Duodenal mucosa (tissue), 2 donors: ENCODE results near the gene METTL25B.

Experiments used
- H3K27ac ChIP-seq: one replicate; pipeline ENCODE4 v1.7.0; 2013; ENCODE audit warnings: low read depth, low read length
- H3K27me3 ChIP-seq, 2 donors: one replicate each; pipeline ENCODE4 v1.7.0; 2013; ENCODE audit warnings: low read length in 2 of 2, control low read depth in 1 of 2; ENCODE audit not compliant: insufficient read depth in 2 of 2, control insufficient read depth in 1 of 2
- H3K36me3 ChIP-seq, 2 donors: one replicate each; pipeline ENCODE4 v1.7.0; 2013; ENCODE audit warnings: low read length in 2 of 2, control low read depth in 1 of 2; ENCODE audit not compliant: insufficient read depth in 2 of 2, control insufficient read depth in 1 of 2
- H3K4me1 ChIP-seq, 2 donors: one replicate each; pipeline ENCODE4 v1.7.0; 2013; ENCODE audit warnings: low read length in 2 of 2, control low read depth in 1 of 2; ENCODE audit not compliant: insufficient read depth in 2 of 2, control insufficient read depth in 1 of 2
- H3K4me3 ChIP-seq, 2 donors: one replicate each; pipeline ENCODE4 v1.7.0; 2013; ENCODE audit warnings: low read length in 2 of 2, low read depth in 1 of 2
- H3K9ac ChIP-seq, 2 donors: one replicate each; pipeline ENCODE4 v1.7.0; 2013; ENCODE audit warnings: low read length in 2 of 2, low read depth in 1 of 2
- H3K9me3 ChIP-seq, 2 donors: one replicate each; pipeline ENCODE4 v1.7.0; 2013; ENCODE audit warnings: low read length in 2 of 2, control low read depth in 1 of 2; ENCODE audit not compliant: control insufficient read depth in 1 of 2

The METTL25B gene

DNA sequence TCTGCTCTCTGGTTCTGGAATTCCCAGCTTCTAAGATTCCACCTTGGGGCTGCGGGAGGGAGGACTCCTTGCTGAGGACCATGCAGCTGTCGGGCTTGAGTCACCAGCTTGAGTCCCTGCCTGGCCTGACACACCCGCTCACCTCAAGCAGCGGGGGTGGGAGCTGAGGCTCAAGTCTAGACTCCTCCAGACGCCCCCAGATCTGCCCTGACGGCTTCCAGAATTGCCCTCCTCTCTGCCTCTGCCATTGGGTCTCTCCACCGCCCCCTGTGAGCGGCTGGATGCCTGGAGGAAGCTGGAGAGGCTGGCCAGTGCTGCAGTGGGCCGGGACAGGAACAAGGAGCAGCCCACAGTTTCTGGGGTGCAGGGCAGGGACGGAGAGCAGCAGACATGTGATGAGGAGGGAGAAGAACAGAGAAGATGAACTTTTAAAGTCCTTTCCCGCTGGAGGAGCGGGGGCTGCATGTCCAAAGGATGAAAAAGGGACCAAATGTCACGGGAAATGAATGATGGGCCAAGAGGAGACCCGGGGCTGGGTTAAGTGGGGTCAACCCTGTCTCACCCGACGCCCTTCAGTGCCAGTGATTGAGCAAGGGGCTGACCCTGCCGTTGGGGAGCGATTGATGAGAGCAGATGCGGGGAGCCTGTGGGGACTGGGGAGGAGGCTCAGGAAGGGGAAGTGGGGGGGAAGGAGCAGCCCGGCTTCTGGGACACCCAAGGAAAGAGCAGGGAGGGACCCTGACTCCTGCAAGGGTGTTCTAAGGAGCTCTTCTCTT is 36.4 kb upstream of the METTL25B start:
- no peak overlapping the region for H3K4me3 ChIP-seq
- peaks cover 16 to 38% of the 10 kb centered on the region in 2 donors for H3K27me3 ChIP-seq
- no peaks in the 10 kb centered on the region for H3K36me3 ChIP-seq
- no peaks in the 10 kb centered on the region for H3K9me3 ChIP-seq
- no peak overlapping the region for H3K27ac ChIP-seq
- H3K4me1 ChIP-seq, result peaks cover 30 to 39% of the 10 kb centered on the region in 2 donors
- no peak overlapping the region for H3K9ac ChIP-seq

DNA sequence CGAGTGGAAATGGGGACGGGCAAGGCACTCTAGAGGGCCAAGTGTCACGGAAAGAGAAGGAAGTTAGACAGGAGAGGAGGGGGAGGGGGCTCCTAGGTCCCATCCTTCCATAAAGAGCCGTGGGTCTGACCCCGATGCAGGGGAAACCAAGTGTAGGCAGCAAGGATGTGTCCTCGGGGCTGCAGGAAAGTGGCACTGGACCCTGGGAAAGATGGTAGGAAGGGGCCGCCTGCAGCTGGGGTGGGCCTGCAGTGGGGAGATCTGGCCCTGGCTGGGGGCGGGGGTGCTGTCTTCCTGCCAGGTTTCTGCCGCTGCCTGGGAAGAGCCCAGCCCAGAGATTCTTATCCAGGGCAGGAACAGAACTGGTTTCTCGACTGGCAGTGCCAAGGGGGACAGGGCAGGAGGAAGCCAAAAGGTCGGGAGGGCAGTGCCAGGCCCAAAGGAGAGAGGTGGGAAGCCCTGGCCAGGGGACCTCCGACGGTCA is 35.8 kb upstream of the METTL25B start:
- no peaks in the 10 kb centered on the region for H3K9me3 ChIP-seq
- H3K9ac ChIP-seq, result no peak overlapping the region
- peaks cover 30 to 39% of the 10 kb centered on the region in 2 donors for H3K4me1 ChIP-seq
- H3K27ac ChIP-seq, result no peak overlapping the region
- peaks cover 16 to 38% of the 10 kb centered on the region in 2 donors for H3K27me3 ChIP-seq
- H3K36me3 ChIP-seq, result no peaks in the 10 kb centered on the region
- H3K4me3 ChIP-seq, result no peak overlapping the region

DNA sequence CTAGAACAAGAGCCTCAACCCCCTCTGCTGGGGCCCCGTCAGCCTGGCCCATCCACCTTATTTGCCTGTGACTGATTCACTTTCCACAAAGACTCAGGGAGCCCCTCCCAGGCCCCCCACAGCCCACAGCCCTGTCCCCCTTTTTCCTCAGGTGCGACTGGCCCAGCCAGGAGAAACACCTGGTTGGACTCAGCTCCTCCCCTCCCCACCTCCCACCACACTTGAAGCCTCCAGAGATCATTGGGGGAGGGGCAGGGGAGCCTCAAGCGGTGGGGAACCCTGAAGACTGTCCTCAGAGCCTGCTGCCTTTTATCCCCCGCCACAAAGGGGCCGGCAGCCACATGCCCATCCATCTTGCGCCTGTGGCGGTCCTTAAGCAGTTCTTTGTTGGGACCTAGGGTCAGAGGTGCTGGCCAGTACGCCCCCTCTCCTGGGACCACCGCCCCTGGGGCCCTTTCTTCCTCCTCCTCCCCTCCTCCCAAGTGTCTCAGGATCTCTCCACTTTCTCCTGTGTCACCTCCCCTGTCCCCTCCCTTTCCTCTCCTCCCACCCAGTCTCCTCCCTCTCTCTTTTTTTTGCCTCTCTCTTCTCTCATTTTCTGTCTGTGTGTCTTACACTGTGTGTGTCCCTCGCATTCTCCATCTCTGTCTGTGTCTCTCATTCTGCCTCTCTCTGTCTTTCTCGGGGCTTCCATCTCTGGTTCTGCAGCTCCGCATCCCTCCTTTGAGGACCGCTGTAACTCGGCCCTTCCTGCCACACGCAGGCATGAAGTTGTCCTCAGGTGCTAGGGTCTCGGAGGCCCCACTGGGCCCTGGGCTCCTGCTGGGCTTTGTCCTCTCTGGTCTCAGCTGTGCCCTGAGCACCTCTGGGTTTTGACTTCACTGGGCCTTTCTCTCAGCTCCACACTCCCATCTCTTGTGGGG is 35.1 kb upstream of the METTL25B start:
- H3K27me3 ChIP-seq, result peaks cover 16 to 38% of the 10 kb centered on the region in 2 donors
- H3K27ac ChIP-seq, result no peak overlapping the region
- no peaks in the 10 kb centered on the region for H3K9me3 ChIP-seq
- H3K4me3 ChIP-seq, result no peak overlapping the region
- no peaks in the 10 kb centered on the region for H3K36me3 ChIP-seq
- H3K4me1 ChIP-seq, result peaks cover 30 to 39% of the 10 kb centered on the region in 2 donors
- H3K9ac ChIP-seq, result no peak overlapping the region

DNA sequence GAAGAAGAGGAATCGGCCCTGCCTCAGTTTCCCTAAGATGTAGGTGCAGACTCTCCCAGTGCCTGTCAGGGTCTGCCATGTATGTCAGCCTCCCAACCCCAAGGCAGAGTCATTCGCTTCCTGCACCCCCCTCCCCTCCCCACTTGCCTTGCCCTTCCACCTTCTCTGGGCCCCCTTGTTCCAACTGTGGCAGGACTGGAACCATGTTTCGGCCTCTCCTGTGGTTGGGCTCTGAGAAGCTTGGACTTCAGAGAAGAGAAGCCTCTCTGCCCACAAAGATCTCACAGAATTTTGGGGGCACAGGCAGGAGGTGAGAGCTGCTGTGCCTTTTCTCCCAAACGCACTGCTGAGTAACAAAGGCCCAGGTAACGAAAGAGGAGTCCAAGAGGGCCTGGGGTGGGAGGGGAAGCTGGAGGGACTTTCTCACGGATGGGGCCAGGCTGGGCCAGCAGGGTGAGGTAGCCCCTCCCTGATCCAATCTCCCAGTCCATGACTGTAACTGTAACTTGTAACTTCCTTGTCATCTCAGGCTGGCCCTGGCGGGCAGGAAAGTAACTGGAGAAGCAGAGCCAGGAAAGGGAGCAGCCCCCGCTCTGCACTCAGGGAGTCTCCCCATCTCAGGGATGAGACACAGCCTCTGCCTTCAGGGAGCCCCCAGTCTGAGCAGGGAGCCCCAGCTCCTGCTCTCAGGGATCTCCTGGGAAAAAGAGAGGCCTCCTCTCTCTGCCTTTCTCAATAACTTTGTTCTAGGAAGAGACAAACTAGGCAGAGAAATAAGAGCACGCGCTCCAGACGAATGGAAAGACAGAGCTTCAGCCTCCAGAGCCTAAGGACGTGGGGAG is 34.2 kb upstream of the METTL25B start:
- no peak overlapping the region for H3K27ac ChIP-seq
- H3K27me3 ChIP-seq, result peaks cover 16 to 33% of the 10 kb centered on the region in 2 donors

DNA sequence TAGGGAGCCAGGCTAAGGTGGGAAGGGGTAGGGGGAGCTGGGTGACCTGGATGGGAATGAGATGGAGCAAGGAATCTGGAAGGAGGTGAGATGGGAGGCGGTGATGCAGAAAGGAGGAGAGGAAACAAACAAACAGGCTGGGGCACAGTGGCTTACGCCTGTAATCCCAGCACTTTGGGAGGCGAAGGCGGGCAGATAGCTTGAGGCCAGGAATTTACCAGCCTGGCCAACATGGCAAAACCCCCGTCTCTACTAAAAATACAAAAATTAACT is 33.6 kb upstream of the METTL25B start:
- no peaks in the 10 kb centered on the region for H3K9me3 ChIP-seq
- no peak overlapping the region for H3K9ac ChIP-seq
- H3K36me3 ChIP-seq, result no peaks in the 10 kb centered on the region
- H3K4me1 ChIP-seq, result peaks cover 27 to 36% of the 10 kb centered on the region in 2 donors
- peaks cover 16 to 29% of the 10 kb centered on the region in 2 donors for H3K27me3 ChIP-seq
- no peak overlapping the region for H3K4me3 ChIP-seq
- H3K27ac ChIP-seq, result no peak overlapping the region

More for the DNA sequence above, 34.2 kb upstream of the METTL25B start:
- Histone ChIP-seq H3K36me3 (no peaks in the 10 kb centered on the region), H3K9me3 (no peaks in the 10 kb centered on the region), H3K4me3 (no peak overlapping the region), H3K4me1 (peaks cover 30 to 39% of the 10 kb centered on the region in 2 donors), H3K9ac (no peak overlapping the region)

DNA sequence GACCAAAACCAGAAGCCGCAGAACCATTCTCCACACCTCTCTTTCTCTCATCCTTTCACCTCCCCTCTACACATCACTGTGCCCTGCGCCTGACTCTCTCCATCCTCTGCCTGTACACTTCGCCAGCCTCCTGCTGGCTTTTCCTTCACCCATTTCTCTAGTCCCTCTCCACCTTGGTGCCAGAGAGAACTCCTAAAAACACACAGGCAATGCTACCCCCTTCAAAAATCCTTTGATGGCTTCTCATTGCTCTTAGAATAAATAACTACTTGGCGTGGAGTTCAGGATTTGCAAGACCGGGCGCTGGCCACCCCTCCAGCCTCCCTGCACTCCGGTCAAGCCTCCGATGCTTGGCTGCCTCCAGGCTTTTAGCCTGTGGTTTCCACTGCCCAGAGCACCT is 31.5 kb upstream of the METTL25B start:
- Histone ChIP-seq H3K36me3 (no peaks in the 10 kb centered on the region), H3K27ac (no peak overlapping the region), H3K4me1 (peaks cover 25 to 27% of the 10 kb centered on the region in 2 donors), H3K9ac (no peak overlapping the region), H3K4me3 (no peak overlapping the region), H3K27me3 (peaks cover 5 to 12% of the 10 kb centered on the region in 2 donors), H3K9me3 (no peaks in the 10 kb centered on the region)

DNA sequence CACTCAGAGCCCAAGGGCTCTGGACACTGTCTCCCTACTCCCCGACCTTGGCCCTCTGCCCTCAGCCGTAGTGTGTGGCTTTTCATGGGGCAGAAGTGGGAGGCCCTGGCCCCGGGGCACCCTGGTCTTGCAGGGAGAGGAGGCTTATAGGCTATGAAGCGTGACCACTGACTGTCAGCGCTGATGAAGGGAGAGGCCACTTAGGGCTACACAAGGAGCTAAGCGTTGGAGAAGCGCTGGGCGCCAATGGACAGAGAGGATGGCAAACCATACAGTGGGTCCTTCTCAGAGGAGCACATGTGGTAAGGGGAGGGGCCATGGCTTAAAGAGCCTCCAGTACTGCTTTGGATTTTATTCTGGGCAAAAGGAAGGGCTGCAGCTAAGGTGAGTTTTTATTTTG is 30.8 kb upstream of the METTL25B start:
- Histone ChIP-seq H3K4me1 (peaks cover 21% of the 10 kb centered on the region in 2 donors), H3K4me3 (no peak overlapping the region), H3K36me3 (no peaks in the 10 kb centered on the region), H3K27ac (no peak overlapping the region), H3K27me3 (peaks cover 5% of the 10 kb centered on the region in 2 donors), H3K9me3 (no peaks in the 10 kb centered on the region), H3K9ac (no peak overlapping the region)

DNA sequence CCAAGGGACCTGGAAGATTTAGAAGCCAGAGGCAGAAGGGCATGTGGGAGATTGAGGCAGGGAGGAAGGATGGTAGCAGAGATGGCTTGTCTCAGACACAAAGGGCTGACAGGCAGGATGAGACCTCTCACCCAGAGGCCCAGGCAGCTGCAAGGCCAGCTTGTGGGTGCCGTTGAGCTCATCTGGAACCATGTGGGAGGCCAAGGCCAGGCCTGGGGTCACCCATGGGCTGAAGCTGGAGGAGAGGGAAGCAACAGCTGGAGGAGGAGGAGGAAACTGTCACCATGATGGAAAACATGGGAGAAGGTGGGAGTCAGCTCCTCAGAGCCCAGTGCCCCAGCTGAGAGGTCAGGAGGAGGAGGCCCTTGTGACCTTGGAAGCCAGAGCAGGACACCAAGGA is 29.3 kb upstream of the METTL25B start:
- no peaks in the 10 kb centered on the region for H3K36me3 ChIP-seq
- no peak overlapping the region for H3K9ac ChIP-seq
- no peak overlapping the region for H3K27ac ChIP-seq
- H3K27me3 ChIP-seq, result peaks cover 12 to 16% of the 10 kb centered on the region in 2 donors
- H3K4me1 ChIP-seq, result peaks cover 6% of the 10 kb centered on the region in 2 donors
- H3K9me3 ChIP-seq, result no peaks in the 10 kb centered on the region
- no peak overlapping the region for H3K4me3 ChIP-seq

DNA sequence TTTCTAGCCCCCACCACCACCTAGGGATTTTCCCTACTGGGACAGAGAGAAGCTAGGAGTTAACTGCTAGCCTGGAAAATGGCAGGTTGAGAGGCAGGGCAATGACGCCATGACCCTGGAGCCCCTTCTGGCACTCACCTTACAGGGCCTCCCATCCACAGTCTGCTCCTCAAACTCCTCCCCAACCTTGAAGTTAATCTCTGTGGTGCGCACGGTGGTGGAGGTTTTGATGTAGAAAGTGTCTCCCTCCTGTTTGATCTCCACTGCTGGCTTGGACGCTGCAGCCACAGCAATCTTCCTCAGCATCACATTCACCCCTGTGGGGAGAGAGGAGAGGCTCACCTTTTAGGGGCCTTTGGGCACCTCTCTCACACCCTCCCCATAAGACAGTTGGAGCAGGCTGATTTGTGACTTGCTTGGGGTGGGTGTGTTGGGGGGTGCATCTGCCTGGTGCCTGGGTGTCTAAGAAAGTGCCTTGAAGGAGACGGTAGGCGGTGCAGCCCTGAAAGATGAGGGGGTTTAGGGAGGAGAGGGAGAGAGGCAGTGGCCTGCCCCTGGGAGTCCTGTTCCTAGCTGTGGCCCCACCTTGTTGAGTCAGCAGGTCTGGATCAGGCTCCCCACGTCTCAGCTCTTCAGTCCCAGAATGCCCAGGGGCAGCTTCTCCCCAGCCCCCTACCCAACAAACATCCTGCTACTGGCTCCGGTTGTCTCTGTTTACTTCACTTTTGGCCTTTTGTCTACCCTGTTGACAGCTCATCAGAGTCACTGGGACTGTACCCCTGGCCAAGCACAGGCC is 27.3 kb upstream of the METTL25B start:
- H3K36me3 ChIP-seq, result no peaks in the 10 kb centered on the region
- H3K9ac ChIP-seq, result no peak overlapping the region
- H3K4me3 ChIP-seq, result no peak overlapping the region
- no peaks in the 10 kb centered on the region for H3K9me3 ChIP-seq
- H3K4me1 ChIP-seq, result peaks cover 14 to 18% of the 10 kb centered on the region in 2 donors
- peaks cover 29 to 31% of the 10 kb centered on the region in 2 donors for H3K27me3 ChIP-seq
- H3K27ac ChIP-seq, result no peak overlapping the region
